Panc1 (cell line): Measurements from ENCODE around the gene HIPK2. TPM values are rescaled to one million over a fixed set of nuclear protein-coding genes. Genes with fewer than 3 reads are reported as not detected.

Experiments used
- ATAC-seq: fragments of 200-7000 bp; cut with Tn5 transposase; 2 replicates; pipeline ENCODE4 v1.9.1; 2020; ENCODE audit warnings: mild to moderate bottlenecking, moderate library complexity
- BruUV-seq: library from RNA; stranded (reverse); fragments of 400-500 nt; replicated peaks from 2 replicates; lab custom pipeline; 2021; lab: Mats Ljungman, UMichigan
- CTCF ChIA-PET: fragments of 300-600 bp; sonication (Branson Sonifier 250); formaldehyde crosslinking; loops from one replicate; lab custom pipeline; 2022; ENCODE audit warnings: antibody characterized with exemption; lab: Charles Lee
- POLR2A ChIA-PET: fragments of 300-600 bp; sonication (Branson Sonifier 250); formaldehyde crosslinking; loops from one replicate; lab custom pipeline; 2022; ENCODE audit warnings: antibody characterized with exemption; lab: Charles Lee
- DNase-seq: peaks from one replicate; pipeline ENCODE4 v3.0.0-alpha.2; 2010; ENCODE audit warnings: low read depth, low spot score
- H3K27ac ChIP-seq: 2 replicates; pipeline ENCODE4 v1.5.1; 2011; ENCODE audit warnings: mild to moderate bottlenecking, low read length, inconsistent platforms
- H3K27me3 ChIP-seq: fragments of 200-500 bp; sonication (Bioruptor generic); 2 replicates; pipeline ENCODE4 v1.6.0; 2014; ENCODE audit warnings: low read length, inconsistent platforms; ENCODE audit not compliant: control insufficient read depth, insufficient read depth
- H3K36me3 ChIP-seq: fragments of 200-500 bp; sonication (Bioruptor generic); 2 replicates; pipeline ENCODE4 v1.5.1; 2014; ENCODE audit warnings: inconsistent platforms, mild to moderate bottlenecking, low read length, moderate library complexity; ENCODE audit not compliant: control insufficient read depth, insufficient read depth
- H3K4me1 ChIP-seq: 2 replicates; pipeline ENCODE4 v1.5.1; 2011; ENCODE audit warnings: inconsistent platforms, mild to moderate bottlenecking, low read length, moderate library complexity; ENCODE audit not compliant: control insufficient read depth, insufficient read depth
- H3K4me3 ChIP-seq, 2 experiments: 2 replicates each; pipeline ENCODE4 v1.5.1; 2011 to 2012; ENCODE audit warnings: low read depth in 2 of 2, low read length in 2 of 2, mild to moderate bottlenecking in 2 of 2, inconsistent platforms in 1 of 2, moderate library complexity in 1 of 2
- H3K9me3 ChIP-seq: fragments of 200-500 bp; sonication (Bioruptor generic); 2 replicates; pipeline ENCODE4 v1.5.1; 2014; ENCODE audit warnings: low read depth, mild to moderate bottlenecking, inconsistent platforms, low read length, moderate library complexity; ENCODE audit not compliant: control insufficient read depth, insufficient read depth
- CTCF ChIP-seq: fragments of 450-650 bp; IDR thresholded peaks from 2 replicates; pipeline ENCODE4 v1.5.1; 2017; ENCODE audit warnings: mild to moderate bottlenecking
- POLR2AphosphoS5 ChIP-seq: IDR thresholded peaks from 2 replicates; pipeline ENCODE4 v1.6.1; 2012; ENCODE audit warnings: mild to moderate bottlenecking, low read depth, low read length, moderate library complexity
- SIN3A ChIP-seq: IDR thresholded peaks from 2 replicates; pipeline ENCODE4 v1.6.1; 2012; ENCODE audit warnings: low read depth, mild to moderate bottlenecking, low read length, moderate library complexity, borderline replicate concordance; ENCODE audit not compliant: insufficient read depth
- TCF7L2 ChIP-seq: IDR thresholded peaks from 2 replicates; pipeline ENCODE4 v1.6.1; 2011; ENCODE audit warnings: mild to moderate bottlenecking, low read depth, low read length, inconsistent platforms
- in situ Hi-C: cut with HindIII; loops from 2 replicates; pipeline ENCODE4 v1.10.0; 2016; ENCODE audit warnings: low sequenced_read_pairs, low pct_unique_long_range_greater_than_20kb
- intact Hi-C: fragments of 100-400 bp; cut with micrococcal nuclease; formaldehyde crosslinking; loops from one replicate; pipeline ENCODE4 v1.10.0; 2022; ENCODE audit not compliant: unreplicated experiment
- total RNA-seq: library from RNA; stranded (reverse); gene quantifications from one replicate; pipeline ENCODE4 v1.2.1, GENCODE V29; 2021; ENCODE audit not compliant: unreplicated experiment
- TF ChIP-seq, protein P1 (sequence below), 2 experiments: IDR thresholded peaks; 2 replicates each; pipeline ENCODE4 v1.6.1; 2011 to 2012; ENCODE audit warnings: low read depth in 2 of 2, control low read depth in 1 of 2, low read length in 1 of 2, mild to moderate bottlenecking in 1 of 2, moderate library complexity in 1 of 2; ENCODE audit not compliant: insufficient read depth in 1 of 2

HIPK2 gene
- total RNA-seq, 1 experiment from 2014 or later, result 34.1 TPM

DNA sequence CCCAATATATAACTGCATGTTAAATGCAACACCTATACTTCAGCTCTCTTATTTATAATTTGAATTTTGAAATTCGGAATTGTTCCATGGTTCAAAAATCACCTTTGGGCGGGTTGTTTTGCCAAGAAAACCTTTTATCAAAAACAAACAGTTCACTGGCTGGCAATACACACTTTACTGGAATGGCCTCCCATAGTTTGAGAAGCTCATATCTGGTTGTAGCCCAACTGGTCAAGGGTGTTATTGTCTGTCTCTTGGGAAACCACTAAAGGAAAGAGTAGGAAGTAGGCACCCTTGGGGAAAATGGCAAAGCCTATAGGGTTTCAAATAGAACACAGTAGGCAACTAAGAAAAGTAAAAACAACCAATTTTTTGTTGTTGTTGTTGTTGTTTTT is 117.9 kb downstream of the HIPK2 start:
- no peak overlapping the region; the same call in 1 of the 2 replicates for H3K27ac ChIP-seq
- H3K4me3 ChIP-seq, result no peak overlapping the region
- intact Hi-C loops (no loop called here), in situ Hi-C loops (no loop called here)
- DNase-seq (no peak), ATAC-seq (no peak)
- BruUV-seq, result no TSS peak
- peaks cover 7% of the 10 kb centered on the region; the same call in 1 of the 2 replicates for H3K4me1 ChIP-seq
- no peaks in the 10 kb centered on the region for H3K36me3 ChIP-seq
- H3K9me3 ChIP-seq, result no peaks in the 10 kb centered on the region
- TF ChIP-seq, protein P1, sequence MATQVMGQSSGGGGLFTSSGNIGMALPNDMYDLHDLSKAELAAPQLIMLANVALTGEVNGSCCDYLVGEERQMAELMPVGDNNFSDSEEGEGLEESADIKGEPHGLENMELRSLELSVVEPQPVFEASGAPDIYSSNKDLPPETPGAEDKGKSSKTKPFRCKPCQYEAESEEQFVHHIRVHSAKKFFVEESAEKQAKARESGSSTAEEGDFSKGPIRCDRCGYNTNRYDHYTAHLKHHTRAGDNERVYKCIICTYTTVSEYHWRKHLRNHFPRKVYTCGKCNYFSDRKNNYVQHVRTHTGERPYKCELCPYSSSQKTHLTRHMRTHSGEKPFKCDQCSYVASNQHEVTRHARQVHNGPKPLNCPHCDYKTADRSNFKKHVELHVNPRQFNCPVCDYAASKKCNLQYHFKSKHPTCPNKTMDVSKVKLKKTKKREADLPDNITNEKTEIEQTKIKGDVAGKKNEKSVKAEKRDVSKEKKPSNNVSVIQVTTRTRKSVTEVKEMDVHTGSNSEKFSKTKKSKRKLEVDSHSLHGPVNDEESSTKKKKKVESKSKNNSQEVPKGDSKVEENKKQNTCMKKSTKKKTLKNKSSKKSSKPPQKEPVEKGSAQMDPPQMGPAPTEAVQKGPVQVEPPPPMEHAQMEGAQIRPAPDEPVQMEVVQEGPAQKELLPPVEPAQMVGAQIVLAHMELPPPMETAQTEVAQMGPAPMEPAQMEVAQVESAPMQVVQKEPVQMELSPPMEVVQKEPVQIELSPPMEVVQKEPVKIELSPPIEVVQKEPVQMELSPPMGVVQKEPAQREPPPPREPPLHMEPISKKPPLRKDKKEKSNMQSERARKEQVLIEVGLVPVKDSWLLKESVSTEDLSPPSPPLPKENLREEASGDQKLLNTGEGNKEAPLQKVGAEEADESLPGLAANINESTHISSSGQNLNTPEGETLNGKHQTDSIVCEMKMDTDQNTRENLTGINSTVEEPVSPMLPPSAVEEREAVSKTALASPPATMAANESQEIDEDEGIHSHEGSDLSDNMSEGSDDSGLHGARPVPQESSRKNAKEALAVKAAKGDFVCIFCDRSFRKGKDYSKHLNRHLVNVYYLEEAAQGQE (IDR thresholded peaks at IDR 0.05; ENCODE audit: insufficient read depth in 1 of 2, low read depth in 2 of 2, low read length in 1 of 2), result no peak
- no peak for TF ChIP-seq POLR2AphosphoS5
- no peak for TF ChIP-seq CTCF
- no peak for TF ChIP-seq TCF7L2
- no peak for TF ChIP-seq SIN3A
- no peaks in the 10 kb centered on the region for H3K27me3 ChIP-seq
- CTCF ChIA-PET, result no interaction called here
- POLR2A ChIA-PET, result no interaction called here

- Histone ChIP-seq H3K27ac (no peak overlapping the region), H3K4me1 (peaks cover 12% of the 10 kb centered on the region; the same call in 1 of the 2 replicates), H3K27me3 (no peaks in the 10 kb centered on the region), H3K9me3 (no peaks in the 10 kb centered on the region), H3K36me3 (no peaks in the 10 kb centered on the region), H3K4me3 (no peak overlapping the region; a peak in 1 of 4 replicates)
- DNase-seq (no peak), ATAC-seq (no peak; the same call in 1 of the 2 replicates)
- CTCF ChIA-PET, result no interaction called here
- BruUV-seq, result no TSS peak
- TF ChIP-seq POLR2AphosphoS5 (no peak), SIN3A (no peak), TCF7L2 (no peak), CTCF (no peak)
- TF ChIP-seq, protein P1 (IDR thresholded peaks at IDR 0.05; ENCODE audit: insufficient read depth in 1 of 2, low read depth in 2 of 2, low read length in 1 of 2), result no peak
- in situ Hi-C loops (no loop called here), intact Hi-C loops (no loop called here)
- POLR2A ChIA-PET, result no interaction called here
Measured at GRCh38 chr7:139658908-139659675, 118.7 kb downstream of the HIPK2 start.
